Activated CD8-positive, alpha-beta T cell treated with anti-CD3 and anti-CD28 coated beads for 36 hours (primary cell): ENCODE data around the gene CLHC1. TPM values are rescaled to one million over a fixed set of nuclear protein-coding genes. Genes with fewer than 3 reads are reported as not detected.
"Not testable (repeated sequence)": the region's sequence is repeated elsewhere in the genome, so short reads cannot be mapped to it uniquely, and the experiment has no call there.

Source experiments
- ATAC-seq: fragments of 200-7000 bp; cut with Tn5 transposase; one replicate; pipeline ENCODE4 v1.10.0; 2021; ENCODE audit warnings: mild to moderate bottlenecking, moderate library complexity
- CTCF ChIA-PET: fragments of 350-600 bp; sonication (Branson Sonifier 250); formaldehyde crosslinking; loops from one replicate; lab custom pipeline; 2021; ENCODE audit warnings: antibody characterized with exemption; lab: Charles Lee
- POLR2A ChIA-PET: fragments of 350-600 bp; sonication (Branson Sonifier 250); formaldehyde crosslinking; loops from one replicate; lab custom pipeline; 2021; ENCODE audit warnings: antibody characterized with exemption; lab: Charles Lee
- DNase-seq: peaks from one replicate; pipeline ENCODE4 v3.0.0-alpha.2; 2020
- H3K27ac Mint-ChIP-seq: one replicate; pipeline ENCODE4 v1.8.0; 2021; ENCODE audit warnings: mild to moderate bottlenecking, mixed read lengths
- H3K27me3 Mint-ChIP-seq: one replicate; pipeline ENCODE4 v1.8.0; 2021; ENCODE audit warnings: mixed read lengths
- H3K36me3 Mint-ChIP-seq: one replicate; pipeline ENCODE4 v1.8.0; 2021; ENCODE audit warnings: low read depth, mixed read lengths
- H3K4me1 Mint-ChIP-seq: one replicate; pipeline ENCODE4 v1.8.0; 2021; ENCODE audit warnings: low read depth, mixed read lengths
- H3K4me3 Mint-ChIP-seq: one replicate; pipeline ENCODE4 v1.8.0; 2021; ENCODE audit warnings: mild to moderate bottlenecking, moderate library complexity, mixed read lengths
- H3K9me3 Mint-ChIP-seq: one replicate; pipeline ENCODE4 v1.8.0; 2021; ENCODE audit warnings: mixed read lengths
- intact Hi-C: fragments of 100-400 bp; cut with micrococcal nuclease; formaldehyde crosslinking; loops from one replicate; pipeline ENCODE4 v1.10.0; 2022
- total RNA-seq, 2 experiments: library from RNA; stranded (reverse); gene quantifications; one replicate each; pipeline ENCODE4 v1.2.3, GENCODE V29; 2021
- TF ChIP-seq, protein P1 (sequence below): fragments of 200-600 bp; IDR thresholded peaks from one replicate; pipeline ENCODE4 v1.8.0; 2022; ENCODE audit warnings: antibody characterized with exemption, mild to moderate bottlenecking

The CLHC1 gene
- total RNA-seq = 1 to 10 TPM; 4.2 to 5.6 TPM

DNA sequence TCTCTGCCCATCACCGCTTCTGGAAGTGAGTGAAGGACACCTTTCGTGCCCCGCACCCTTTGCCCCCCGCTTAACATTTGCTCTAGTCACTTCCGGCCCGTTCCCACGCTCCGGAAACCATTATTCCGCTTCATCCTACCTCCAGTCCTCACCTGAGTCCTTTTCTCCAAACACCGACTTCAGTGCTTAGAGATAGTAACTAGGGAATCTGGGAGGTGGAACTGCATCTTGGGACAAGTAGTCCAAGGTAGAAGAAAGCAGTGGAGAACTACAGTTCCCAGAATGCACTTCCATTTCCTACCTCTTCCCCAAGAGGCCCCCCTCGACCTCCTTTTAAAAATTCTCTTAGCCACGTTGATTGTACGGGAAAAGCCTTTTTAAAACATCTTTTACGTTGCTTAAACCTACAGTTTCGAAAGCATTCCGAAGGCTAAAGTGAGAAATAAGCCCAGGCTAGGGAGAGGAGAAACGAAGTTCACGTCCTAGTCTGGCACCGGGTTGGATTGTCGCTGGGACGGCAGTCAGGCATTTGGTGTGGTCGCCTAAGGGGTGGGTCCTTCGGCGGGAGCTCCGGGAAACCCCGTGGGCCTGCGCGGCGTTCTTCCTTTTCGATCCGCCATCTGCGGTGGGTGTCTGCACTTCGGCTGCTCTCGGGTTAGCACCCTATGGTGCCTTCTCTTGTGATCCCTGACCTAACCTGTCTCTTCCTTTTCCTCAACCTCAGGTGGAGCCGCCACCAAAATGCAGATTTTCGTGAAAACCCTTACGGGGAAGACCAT, at the start of gene CLHC1, which contains the start of gene RPS27A:
Gene CLHC1, minus strand, starts transcription at position 210 of the 779 bp plus-strand sequence. CDS start 9,882 bp downstream, outside the sequence.
Gene RPS27A, plus strand, starts transcription at position 605 of the 779 bp plus-strand sequence. Its CDS starts 137 bp downstream, at position 742.
- ATAC-seq = peak; percentile 89
- Mint-ChIP-seq H3K27ac (peak within 1 kb of the TSS; percentile 96), H3K36me3 (peaks cover 62% of the 10 kb centered on the region), H3K27me3 (no peaks in the 10 kb centered on the region), H3K4me3 (peak within 1 kb of the TSS; percentile 90), H3K4me1 (peaks cover 55% of the 10 kb centered on the region), H3K9me3 (no peaks in the 10 kb centered on the region)
- peak; percentile 91 for DNase-seq
- ChIA-PET CTCF (interaction anchor here (0.6 kb wide), 1 partner anchor 63 kb away, joined by 3 read pairs; no protein-coding TSS in a partner anchor), POLR2A (interaction anchor here (0.6 to 1.4 kb wide), 10 partner anchors 8 to 384 kb away, joined by 3 to 13 read pairs (median 4); partner anchors contain the start of genes CCDC88A and RTN4)
- TF ChIP-seq, protein P1, sequence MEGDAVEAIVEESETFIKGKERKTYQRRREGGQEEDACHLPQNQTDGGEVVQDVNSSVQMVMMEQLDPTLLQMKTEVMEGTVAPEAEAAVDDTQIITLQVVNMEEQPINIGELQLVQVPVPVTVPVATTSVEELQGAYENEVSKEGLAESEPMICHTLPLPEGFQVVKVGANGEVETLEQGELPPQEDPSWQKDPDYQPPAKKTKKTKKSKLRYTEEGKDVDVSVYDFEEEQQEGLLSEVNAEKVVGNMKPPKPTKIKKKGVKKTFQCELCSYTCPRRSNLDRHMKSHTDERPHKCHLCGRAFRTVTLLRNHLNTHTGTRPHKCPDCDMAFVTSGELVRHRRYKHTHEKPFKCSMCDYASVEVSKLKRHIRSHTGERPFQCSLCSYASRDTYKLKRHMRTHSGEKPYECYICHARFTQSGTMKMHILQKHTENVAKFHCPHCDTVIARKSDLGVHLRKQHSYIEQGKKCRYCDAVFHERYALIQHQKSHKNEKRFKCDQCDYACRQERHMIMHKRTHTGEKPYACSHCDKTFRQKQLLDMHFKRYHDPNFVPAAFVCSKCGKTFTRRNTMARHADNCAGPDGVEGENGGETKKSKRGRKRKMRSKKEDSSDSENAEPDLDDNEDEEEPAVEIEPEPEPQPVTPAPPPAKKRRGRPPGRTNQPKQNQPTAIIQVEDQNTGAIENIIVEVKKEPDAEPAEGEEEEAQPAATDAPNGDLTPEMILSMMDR = no peak
- intact Hi-C loops = no loop called here

DNA sequence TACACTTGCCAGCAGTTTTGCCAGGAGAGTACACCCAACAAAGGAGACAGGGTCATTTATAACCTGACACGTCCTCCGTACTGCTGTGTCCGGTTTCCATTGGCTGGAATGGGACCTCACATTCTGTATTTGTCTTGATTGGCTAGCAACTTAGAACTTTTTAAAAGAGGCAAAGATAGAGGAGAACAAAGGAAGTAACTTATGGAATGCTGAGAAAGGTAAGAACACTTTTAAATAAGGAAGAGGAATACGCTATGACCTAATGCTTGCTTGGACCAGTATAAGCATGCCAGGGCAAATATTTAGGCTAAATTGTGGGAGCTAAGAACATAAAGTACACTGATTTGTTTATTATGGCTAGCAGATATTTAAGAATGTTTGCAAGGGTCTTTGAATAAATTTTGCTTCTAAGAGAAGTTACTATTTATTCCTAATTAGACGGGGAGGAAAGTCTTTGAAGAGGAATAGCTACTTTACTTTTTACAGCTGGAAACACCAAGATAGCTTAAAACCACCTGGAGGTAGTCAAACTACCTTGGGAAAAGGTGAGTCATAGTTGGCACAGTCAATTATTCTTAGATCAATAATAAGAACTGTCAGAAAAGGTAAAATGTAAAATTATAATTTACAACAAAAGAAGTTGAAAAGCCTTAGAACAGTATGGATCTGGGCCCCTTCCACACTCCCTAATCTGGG, 48.9 kb upstream of the CLHC1 start:
- peak overlapping the region; percentile 94 for H3K27ac Mint-ChIP-seq

DNA sequence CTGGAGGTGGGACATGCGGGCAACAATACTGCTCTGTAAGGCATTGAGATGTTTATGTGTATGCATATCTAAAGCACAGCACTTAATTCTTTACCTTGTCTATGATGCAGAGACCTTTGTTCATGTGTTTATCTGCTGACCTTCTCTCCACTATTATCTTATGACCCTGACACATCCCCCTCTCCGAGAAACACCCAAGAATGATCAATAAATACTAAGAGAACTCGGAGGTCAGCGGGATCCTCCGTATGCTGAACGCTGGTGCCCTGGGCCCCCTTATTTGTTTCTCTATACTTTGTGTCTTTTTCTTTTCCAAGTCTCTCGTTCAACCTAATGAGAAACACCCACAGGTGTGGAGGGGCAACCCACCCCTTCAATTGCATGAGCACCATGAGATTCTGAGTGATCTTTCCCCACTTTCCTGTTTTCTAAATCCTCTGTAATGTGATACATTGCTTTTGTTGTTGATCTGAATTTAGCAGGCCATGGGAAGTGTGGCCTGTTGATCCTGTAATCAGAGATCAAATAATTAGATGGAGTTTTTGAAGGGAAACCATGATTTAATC, 47.8 kb upstream of the CLHC1 start:
- H3K9me3 Mint-ChIP-seq, H3K36me3 Mint-ChIP-seq, ATAC-seq, H3K27ac Mint-ChIP-seq, H3K27me3 Mint-ChIP-seq, H3K4me3 Mint-ChIP-seq, DNase-seq, POLR2A ChIA-PET: not testable (repeated sequence)
- peaks cover 17% of the 10 kb centered on the region for H3K4me1 Mint-ChIP-seq
- intact Hi-C loops = loop anchor here (10.0 kb wide), 1 partner anchor 145 kb away; no protein-coding TSS in a partner anchor
- CTCF ChIA-PET = interaction anchor here (1.5 to 1.6 kb wide), 2 partner anchors 12 to 60 kb away, joined by 3 read pairs; no protein-coding TSS in a partner anchor

More for the DNA sequence above, 48.9 kb upstream of the CLHC1 start:
- H3K36me3 Mint-ChIP-seq, H3K27me3 Mint-ChIP-seq, H3K9me3 Mint-ChIP-seq, DNase-seq, ATAC-seq: not testable (repeated sequence)
- CTCF ChIA-PET = interaction anchor here (1.5 to 1.6 kb wide), 2 partner anchors 13 to 58 kb away, joined by 3 read pairs; no protein-coding TSS in a partner anchor
- H3K4me1 Mint-ChIP-seq = peaks cover 17% of the 10 kb centered on the region
- intact Hi-C loops = loop anchor here (10.0 kb wide), 1 partner anchor 144 kb away; no protein-coding TSS in a partner anchor
- POLR2A ChIA-PET = interaction anchor here (0.8 kb wide), 1 partner anchor 11 kb away, joined by 3 read pairs; no protein-coding TSS in a partner anchor
- H3K4me3 Mint-ChIP-seq = peak overlapping the region; percentile 49

DNA sequence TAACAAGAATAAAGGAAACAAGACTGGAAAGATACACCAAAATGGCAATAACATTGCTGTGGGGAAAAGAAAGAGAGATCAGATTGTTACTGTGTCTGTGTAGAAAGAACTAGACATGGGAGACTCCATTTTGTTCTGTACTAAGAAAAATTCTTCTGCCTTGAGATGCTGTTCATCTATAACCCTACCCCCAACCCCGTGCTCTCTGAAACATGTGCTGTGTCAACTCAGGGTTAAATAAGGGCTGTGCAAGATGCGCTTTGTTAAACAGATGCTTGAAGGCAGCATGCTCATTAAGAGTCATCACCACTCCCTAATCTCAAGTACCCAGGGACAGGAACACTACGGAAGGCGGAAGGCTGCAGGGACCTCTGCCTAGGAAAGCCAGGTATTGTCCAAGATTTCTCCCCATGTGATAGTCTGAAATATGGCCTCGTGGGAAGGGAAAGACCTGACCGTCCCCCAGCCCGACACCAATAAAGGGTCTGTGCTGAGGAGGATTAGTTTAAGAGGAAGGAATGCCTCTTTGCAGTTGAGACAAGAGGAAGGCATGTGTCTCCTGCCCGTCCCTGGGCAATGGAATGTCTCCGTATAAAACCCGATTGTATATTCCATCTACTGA, 47.2 kb upstream of the CLHC1 start:
- H3K27ac Mint-ChIP-seq, ATAC-seq, DNase-seq, intact Hi-C loops, POLR2A ChIA-PET, H3K36me3 Mint-ChIP-seq, H3K9me3 Mint-ChIP-seq, H3K27me3 Mint-ChIP-seq, CTCF ChIA-PET, H3K4me3 Mint-ChIP-seq: not testable (repeated sequence)
- peaks cover 15% of the 10 kb centered on the region for H3K4me1 Mint-ChIP-seq

DNA sequence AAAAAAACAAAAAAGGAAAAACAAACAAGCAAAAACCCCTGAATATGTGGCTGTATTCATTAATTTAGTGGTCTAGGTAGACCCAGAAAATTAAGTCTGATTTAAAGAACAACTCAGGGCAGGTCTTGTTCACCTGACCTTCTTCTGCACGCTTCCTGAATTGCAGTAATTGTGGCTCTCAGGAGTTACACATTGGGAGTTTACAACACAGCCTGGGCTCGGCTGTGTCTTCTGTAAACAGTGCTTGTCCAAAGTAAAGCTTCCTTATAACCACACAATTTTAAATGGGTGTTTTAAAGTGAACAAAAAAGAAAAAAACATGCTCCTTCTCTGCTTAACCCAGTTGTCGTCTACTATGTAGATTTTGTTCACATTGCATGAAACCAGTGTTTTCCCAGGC, 45.2 kb upstream of the CLHC1 start:
- Mint-ChIP-seq H3K4me3 (no peak overlapping the region), H3K36me3 (no peaks in the 10 kb centered on the region), H3K27me3 (no peaks in the 10 kb centered on the region), H3K4me1 (peaks cover 4% of the 10 kb centered on the region), H3K9me3 (no peaks in the 10 kb centered on the region), H3K27ac (no peak overlapping the region)
- intact Hi-C loops = no loop called here
- no peak for ATAC-seq
- POLR2A ChIA-PET = no interaction called here
- CTCF ChIA-PET = no interaction called here
- TF ChIP-seq, protein P1 = no peak
- DNase-seq = no peak

DNA sequence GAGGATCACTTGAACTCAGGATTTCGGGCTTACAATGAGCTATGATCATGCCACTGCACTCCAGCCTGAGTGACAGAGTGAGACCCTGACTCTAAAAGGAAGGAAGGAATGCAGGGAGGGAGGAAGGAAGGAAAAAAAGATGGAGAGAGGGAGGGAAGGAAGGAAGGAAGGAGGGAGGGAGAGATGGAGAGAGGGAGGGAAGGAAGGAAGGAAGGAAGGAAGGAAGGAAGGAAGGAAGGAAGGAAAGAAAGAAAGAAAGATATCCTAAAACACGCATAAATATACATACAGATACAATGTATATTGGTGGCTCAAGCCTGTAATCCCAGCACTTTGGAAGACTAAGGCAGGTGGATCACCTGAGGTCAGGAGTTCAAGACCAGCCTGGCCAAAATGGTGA, 42.3 kb upstream of the CLHC1 start:
- H3K27me3 Mint-ChIP-seq, DNase-seq, H3K9me3 Mint-ChIP-seq, ATAC-seq, intact Hi-C loops, H3K27ac Mint-ChIP-seq, H3K4me3 Mint-ChIP-seq, CTCF ChIA-PET, H3K36me3 Mint-ChIP-seq, H3K4me1 Mint-ChIP-seq, POLR2A ChIA-PET: not testable (repeated sequence)
